Astrocyte of the hippocampus (primary cell): ENCODE data around the gene COMT.
A peak's percentile ranks its signal among the peaks of the same experiment; 100 is the strongest.
"Not testable (repeated sequence)": the region's sequence is repeated elsewhere in the genome, so short reads cannot be mapped to it uniquely, and the experiment has no call there.

ENCODE experiments used
- DNase-seq: peaks from one replicate; pipeline ENCODE4 v3.0.0; 2011; ENCODE audit warnings: low read depth, low spot score

COMT gene

GRCh38 chr22:19941365-19942082 is at the start of gene COMT, which contains the start of gene TXNRD2:
TSS of gene COMT (plus strand) at chr22:19941772. CDS start at chr22:19962527, 20,755 bp downstream.
TSS of gene TXNRD2 (minus strand) at chr22:19941818. CDS start at chr22:19941803, 15 bp downstream.
- DNase-seq = peak; percentile 86

- no peak for DNase-seq
These were observed 49.2 kb upstream of the COMT start for GRCh38 chr22:19892257-19892879.

GRCh38 chr22:19892925-19893324 is 48.6 kb upstream of the COMT start:
- no peak for DNase-seq

- DNase-seq = no peak
These were observed 48.2 kb upstream of the COMT start for GRCh38 chr22:19893363-19893762.

- DNase-seq = no peak
These were observed 46.3 kb upstream of the COMT start for GRCh38 chr22:19895160-19895849.

GRCh38 chr22:19896665-19897355 is 44.8 kb upstream of the COMT start:
- DNase-seq = no peak

- DNase-seq = no peak
These were observed 43.8 kb upstream of the COMT start for GRCh38 chr22:19897726-19898125.

GRCh38 chr22:19898145-19898544 is 43.4 kb upstream of the COMT start:
- no peak for DNase-seq

- no peak for DNase-seq
These were observed 42.6 kb upstream of the COMT start for GRCh38 chr22:19898831-19899567.

- no peak for DNase-seq
These were observed 40.7 kb upstream of the COMT start for GRCh38 chr22:19900707-19901436.

- no peak for DNase-seq
These were observed 39.9 kb upstream of the COMT start for GRCh38 chr22:19901577-19902244.

- no peak for DNase-seq
These were observed 39.3 kb upstream of the COMT start for GRCh38 chr22:19902245-19902715.

GRCh38 chr22:19903031-19903430 is 38.5 kb upstream of the COMT start:
- DNase-seq = no peak

- DNase-seq = no peak
These were observed 38.1 kb upstream of the COMT start for GRCh38 chr22:19903513-19903912.

GRCh38 chr22:19904174-19904856 is 37.3 kb upstream of the COMT start:
- no peak for DNase-seq

- no peak for DNase-seq
These were observed 36.6 kb upstream of the COMT start for GRCh38 chr22:19904935-19905334.

GRCh38 chr22:19905347-19906276 is 36.0 kb upstream of the COMT start:
- DNase-seq = no peak

- not testable (repeated sequence) for DNase-seq
These were observed 34.7 kb upstream of the COMT start for GRCh38 chr22:19906864-19907263.
